Measurements from ENCODE around the gene TCF4. TPM values are rescaled to one million over a fixed set of nuclear protein-coding genes. Genes with fewer than 3 reads are reported as not detected.

The TCF4 gene
- total RNA-seq, 1 experiment from 2014 or later: 0.42 TPM

DNA sequence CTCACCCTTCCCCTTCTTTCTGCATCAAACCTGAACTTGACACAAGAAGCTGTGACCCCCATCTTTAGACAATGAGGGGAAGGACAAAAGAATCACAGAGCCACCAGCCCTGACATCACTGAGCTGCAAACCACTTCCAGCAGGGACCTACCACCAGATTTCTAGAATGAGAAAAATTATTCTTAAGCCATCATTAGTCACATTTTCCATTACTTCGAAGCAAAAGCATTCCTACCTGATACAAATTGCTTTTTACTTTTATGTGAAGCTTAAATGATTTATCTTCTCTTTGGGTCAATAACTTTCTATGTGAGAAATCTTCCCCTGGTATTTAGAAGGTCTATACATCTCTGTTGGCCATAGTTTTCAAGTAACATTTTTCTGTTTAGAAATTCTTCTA lies 134.8 kb downstream of the TCF4 start:
- H3K27ac ChIP-seq (ENCODE audit: low read depth, low read length): no peak overlapping the region
- POLR2A ChIA-PET: no interaction called here
- no peak overlapping the region for H3K9ac ChIP-seq (ENCODE audit: low read length)
- H3K27me3 ChIP-seq (ENCODE audit: insufficient read depth, low read length): no peaks in the 10 kb centered on the region
- DNase-seq (ENCODE audit: low read depth, low spot score): no peak
- no peaks in the 10 kb centered on the region for H3K79me2 ChIP-seq (ENCODE audit: insufficient read depth, low read length)
- RAD21 ChIA-PET (ENCODE audit: low non-redundant PET in 1 of 2, low total read pairs in 2 of 2, uncharacterized antibody in 2 of 2, unreplicated experiment in 2 of 2): no interaction called here
- H3K9me3 ChIP-seq (ENCODE audit: control insufficient read depth in 1 of 2, insufficient read depth in 1 of 2, low read depth in 1 of 2, low read length in 2 of 2): peaks cover 3 to 4% of the 10 kb centered on the region in 2 experiments; a peak in 2 of 4 replicates
- no peak for TF ChIP-seq EZH2phosphoT487 (IDR thresholded peaks at IDR 0.05; ENCODE audit: borderline replicate concordance)
- TF ChIP-seq, protein P1, sequence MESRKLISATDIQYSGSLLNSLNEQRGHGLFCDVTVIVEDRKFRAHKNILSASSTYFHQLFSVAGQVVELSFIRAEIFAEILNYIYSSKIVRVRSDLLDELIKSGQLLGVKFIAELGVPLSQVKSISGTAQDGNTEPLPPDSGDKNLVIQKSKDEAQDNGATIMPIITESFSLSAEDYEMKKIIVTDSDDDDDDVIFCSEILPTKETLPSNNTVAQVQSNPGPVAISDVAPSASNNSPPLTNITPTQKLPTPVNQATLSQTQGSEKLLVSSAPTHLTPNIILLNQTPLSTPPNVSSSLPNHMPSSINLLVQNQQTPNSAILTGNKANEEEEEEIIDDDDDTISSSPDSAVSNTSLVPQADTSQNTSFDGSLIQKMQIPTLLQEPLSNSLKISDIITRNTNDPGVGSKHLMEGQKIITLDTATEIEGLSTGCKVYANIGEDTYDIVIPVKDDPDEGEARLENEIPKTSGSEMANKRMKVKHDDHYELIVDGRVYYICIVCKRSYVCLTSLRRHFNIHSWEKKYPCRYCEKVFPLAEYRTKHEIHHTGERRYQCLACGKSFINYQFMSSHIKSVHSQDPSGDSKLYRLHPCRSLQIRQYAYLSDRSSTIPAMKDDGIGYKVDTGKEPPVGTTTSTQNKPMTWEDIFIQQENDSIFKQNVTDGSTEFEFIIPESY (IDR thresholded peaks at IDR 0.05; ENCODE audit: extremely low read depth, insufficient replicate concordance, low read length): no peak
- TF ChIP-seq POLR2A (IDR thresholded peaks at IDR 0.05; ENCODE audit: borderline replicate concordance, extremely low read depth, insufficient read depth, insufficient read length): no peak
- TF ChIP-seq RAD21 (IDR thresholded peaks at IDR 0.05; ENCODE audit: low read depth): no peak
- TF ChIP-seq, protein P2, sequence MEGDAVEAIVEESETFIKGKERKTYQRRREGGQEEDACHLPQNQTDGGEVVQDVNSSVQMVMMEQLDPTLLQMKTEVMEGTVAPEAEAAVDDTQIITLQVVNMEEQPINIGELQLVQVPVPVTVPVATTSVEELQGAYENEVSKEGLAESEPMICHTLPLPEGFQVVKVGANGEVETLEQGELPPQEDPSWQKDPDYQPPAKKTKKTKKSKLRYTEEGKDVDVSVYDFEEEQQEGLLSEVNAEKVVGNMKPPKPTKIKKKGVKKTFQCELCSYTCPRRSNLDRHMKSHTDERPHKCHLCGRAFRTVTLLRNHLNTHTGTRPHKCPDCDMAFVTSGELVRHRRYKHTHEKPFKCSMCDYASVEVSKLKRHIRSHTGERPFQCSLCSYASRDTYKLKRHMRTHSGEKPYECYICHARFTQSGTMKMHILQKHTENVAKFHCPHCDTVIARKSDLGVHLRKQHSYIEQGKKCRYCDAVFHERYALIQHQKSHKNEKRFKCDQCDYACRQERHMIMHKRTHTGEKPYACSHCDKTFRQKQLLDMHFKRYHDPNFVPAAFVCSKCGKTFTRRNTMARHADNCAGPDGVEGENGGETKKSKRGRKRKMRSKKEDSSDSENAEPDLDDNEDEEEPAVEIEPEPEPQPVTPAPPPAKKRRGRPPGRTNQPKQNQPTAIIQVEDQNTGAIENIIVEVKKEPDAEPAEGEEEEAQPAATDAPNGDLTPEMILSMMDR (IDR thresholded peaks at IDR 0.05 in 2 of 3, conservative IDR thresholded peaks at IDR 0.05 in 1 of 3; ENCODE audit: borderline replicate concordance in 1 of 3, insufficient read depth in 1 of 3, low read depth in 2 of 3, low read length in 2 of 3): no peak
- no peak for TF ChIP-seq POLR2AphosphoS5 (IDR thresholded peaks at IDR 0.05; ENCODE audit: low read depth, low read length)
- no peak for TF ChIP-seq FOSL1 (IDR thresholded peaks at IDR 0.05; ENCODE audit: low read depth)
- TF ChIP-seq, protein P3, sequence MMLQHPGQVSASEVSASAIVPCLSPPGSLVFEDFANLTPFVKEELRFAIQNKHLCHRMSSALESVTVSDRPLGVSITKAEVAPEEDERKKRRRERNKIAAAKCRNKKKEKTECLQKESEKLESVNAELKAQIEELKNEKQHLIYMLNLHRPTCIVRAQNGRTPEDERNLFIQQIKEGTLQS (IDR thresholded peaks at IDR 0.05): no peak
- TF ChIP-seq JUND (IDR thresholded peaks at IDR 0.05): no peak
- no peak for TF ChIP-seq TCF7L2 (IDR thresholded peaks at IDR 0.05; ENCODE audit: borderline replicate concordance, extremely low read depth, insufficient read depth, insufficient read length)
- no peak for TF ChIP-seq EZH2 (IDR thresholded peaks at IDR 0.05)
- TF ChIP-seq EGR1 (IDR thresholded peaks at IDR 0.05; ENCODE audit: low read depth): no peak
- H3K4me2 ChIP-seq (ENCODE audit: low read length): no peak overlapping the region
- H3K4me3 ChIP-seq (replicated peaks in 1 of 2; ENCODE audit: low read depth in 1 of 2, low read length in 2 of 2): no peak overlapping the region
- intact Hi-C loops (cut with micrococcal nuclease): no loop called here
- CTCF ChIA-PET: no interaction called here
- no TSS peak for BruUV-seq (replicated peaks)
- no peak for ATAC-seq
- no peaks in the 10 kb centered on the region for H3K9me2 ChIP-seq (ENCODE audit: insufficient read depth)
- no peaks in the 10 kb centered on the region for H3K36me3 ChIP-seq (ENCODE audit: control insufficient read depth in 1 of 2, insufficient read depth in 2 of 2, low read length in 2 of 2)
- H3K4me1 ChIP-seq (ENCODE audit: control insufficient read depth in 1 of 2, insufficient read depth in 2 of 2, low read length in 2 of 2): no peaks in the 10 kb centered on the region
- H2AFZ ChIP-seq (ENCODE audit: low read depth, low read length, poor library complexity, severe bottlenecking): no peak overlapping the region
- no peaks in the 10 kb centered on the region for H4K20me1 ChIP-seq (ENCODE audit: insufficient read depth)
